Skin of body (tissue), 2 donors: ENCODE measurements around the gene NMUR1. TPM values are rescaled to one million over a fixed set of nuclear protein-coding genes. Genes with fewer than 3 reads are reported as not detected.
A peak's percentile ranks its signal among the peaks of the same experiment; 100 is the strongest.
"Not testable (repeated sequence)": the region's sequence is repeated elsewhere in the genome, so short reads cannot be mapped to it uniquely, and the experiment has no call there.

Experiments
- DNase-seq: peaks from one replicate; lab custom pipeline; 2025; lab: John Stamatoyannopoulos, UW
- total RNA-seq: library from RNA; depleted of rRNA; stranded (reverse); fragments of >200 nt; gene quantifications from one replicate; pipeline ENCODE4 v1.2.3, GENCODE V29; 2014

The NMUR1 gene, protein sequence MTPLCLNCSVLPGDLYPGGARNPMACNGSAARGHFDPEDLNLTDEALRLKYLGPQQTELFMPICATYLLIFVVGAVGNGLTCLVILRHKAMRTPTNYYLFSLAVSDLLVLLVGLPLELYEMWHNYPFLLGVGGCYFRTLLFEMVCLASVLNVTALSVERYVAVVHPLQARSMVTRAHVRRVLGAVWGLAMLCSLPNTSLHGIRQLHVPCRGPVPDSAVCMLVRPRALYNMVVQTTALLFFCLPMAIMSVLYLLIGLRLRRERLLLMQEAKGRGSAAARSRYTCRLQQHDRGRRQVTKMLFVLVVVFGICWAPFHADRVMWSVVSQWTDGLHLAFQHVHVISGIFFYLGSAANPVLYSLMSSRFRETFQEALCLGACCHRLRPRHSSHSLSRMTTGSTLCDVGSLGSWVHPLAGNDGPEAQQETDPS
- total RNA-seq: 0.69 TPM

DNA sequence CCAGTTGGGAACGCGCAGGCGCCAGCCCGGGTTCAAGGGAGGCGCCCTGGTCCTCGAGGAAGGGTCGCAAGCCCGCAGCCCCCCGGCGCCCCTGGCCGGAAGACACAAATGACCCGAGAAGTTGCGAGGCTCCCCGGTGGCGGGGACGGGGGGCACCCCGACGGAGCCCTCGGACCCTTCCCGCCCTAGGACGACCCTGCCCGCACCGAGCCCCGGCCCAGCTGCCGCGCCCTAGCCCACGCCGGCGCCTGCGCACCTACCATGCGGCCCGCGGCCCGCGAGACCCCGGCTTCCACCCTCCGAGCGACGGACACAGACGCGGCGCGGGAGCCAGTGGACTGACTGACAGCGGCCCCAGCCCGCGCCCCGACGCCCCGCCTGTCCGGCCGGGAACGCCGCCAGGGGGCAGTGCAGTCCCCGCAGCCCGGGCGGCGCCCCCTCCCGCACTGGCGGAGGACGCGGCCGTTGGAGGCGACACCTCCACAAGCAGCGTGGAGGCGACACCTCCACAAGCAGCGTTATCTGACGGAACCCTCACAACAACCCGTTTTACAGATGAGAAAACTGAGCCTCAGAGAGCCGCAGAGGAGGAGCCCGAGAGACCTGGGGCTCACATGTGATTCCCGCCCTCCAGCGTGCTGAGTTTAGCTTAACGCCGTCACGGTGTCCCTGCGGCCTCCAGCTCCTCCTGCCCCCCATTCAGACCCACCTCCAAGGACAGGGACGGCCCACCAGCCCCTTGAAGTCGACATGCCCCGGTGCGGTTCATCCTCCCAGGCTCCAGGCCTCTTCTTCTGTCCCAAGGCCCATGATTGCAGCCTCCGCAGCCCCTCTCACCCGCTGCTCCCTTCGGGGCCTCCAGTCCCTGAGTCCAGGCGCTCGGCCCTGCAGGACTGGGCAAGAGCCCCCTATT lies at the start of gene NMUR1:
NMUR1 (minus strand) TSS at position 347 of the 913 bp plus-strand sequence; CDS start at position 263, 84 bp downstream.
- no peak for DNase-seq

DNA sequence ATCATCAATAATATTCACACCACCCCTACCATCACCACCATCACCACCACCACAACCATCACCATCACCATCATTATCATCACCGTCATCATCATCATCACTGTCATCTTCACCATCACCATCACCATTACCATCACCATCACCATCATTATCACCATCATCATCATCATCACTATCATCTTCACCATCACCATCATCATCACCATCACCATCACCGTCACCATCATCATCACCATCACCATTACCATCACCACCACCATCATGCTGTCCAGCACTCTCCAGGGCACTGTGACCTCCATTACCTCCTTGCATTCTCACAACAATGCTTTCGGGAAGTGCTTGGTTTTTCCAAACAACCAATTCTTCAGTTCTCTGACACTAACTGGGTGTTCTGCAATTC lies 49.3 kb upstream of the NMUR1 start:
- DNase-seq: no peak

DNA sequence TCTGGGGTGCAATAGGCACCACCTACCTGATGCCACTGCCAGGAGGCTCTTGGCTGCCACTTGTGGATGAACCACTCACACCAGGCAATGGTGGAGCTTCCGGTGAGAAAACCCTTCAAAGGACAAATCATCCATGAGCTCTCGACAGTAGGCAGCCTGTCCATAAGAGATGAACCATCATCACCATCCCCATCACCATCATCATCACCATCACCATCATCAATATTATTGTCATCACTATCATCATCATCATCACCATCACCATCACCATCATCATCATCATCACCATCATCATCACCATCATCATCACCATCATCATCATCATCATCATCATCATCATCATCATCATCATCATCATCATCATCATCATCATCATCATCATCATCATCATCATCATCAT lies 48.4 kb upstream of the NMUR1 start:
- DNase-seq: not testable (repeated sequence)

DNA sequence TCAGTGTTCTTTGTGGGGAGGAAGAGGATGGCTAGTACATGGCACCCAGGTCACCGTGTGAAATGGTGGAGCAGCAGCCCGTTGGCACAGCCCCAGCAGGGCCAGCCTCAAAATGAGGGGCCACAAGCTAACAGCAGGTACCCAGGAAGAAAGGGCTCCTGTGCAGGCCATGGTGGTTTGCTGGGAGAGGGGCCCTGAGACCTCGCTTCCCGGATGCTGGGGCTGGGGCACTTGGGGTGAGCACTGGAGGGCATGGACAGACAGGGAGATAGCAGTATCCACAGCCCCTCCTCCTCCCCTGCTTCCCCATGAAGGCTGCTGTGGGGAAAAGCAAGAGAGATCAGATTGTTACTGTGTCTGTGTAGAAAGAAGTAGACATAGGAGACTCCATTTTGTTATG lies 46.2 kb upstream of the NMUR1 start:
- DNase-seq: no peak

DNA sequence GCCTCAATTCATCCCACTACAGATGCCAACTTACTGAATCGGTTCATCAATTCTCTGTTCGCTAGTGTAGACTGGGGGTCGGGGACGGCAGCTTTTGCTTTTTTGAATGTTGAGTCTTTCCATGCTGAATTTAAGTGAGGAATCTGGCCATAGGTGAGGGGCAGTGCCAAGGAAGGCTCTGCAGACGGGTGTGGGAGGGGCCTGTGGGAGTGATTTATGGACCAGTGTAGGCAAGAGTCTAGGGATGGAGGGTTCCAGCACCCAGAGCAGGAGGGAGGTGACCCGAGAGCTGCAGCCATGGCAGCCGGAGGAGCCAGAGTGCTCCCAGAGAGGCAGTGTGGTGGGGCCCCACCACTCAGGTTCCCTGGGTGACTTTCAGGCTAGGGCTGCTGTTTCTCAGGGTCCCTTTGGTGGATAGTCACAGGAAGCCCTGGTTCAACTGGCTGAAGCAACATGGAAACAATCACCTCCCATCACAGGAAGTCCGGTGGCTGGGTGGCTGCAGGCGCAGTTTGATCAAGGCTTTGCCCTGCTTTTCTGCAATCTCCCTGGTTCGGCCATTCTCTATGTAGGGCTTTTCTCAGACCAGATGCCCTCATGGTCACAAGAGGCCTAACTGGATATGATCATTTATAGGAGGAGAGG lies 45.5 kb upstream of the NMUR1 start:
- no peak for DNase-seq

DNA sequence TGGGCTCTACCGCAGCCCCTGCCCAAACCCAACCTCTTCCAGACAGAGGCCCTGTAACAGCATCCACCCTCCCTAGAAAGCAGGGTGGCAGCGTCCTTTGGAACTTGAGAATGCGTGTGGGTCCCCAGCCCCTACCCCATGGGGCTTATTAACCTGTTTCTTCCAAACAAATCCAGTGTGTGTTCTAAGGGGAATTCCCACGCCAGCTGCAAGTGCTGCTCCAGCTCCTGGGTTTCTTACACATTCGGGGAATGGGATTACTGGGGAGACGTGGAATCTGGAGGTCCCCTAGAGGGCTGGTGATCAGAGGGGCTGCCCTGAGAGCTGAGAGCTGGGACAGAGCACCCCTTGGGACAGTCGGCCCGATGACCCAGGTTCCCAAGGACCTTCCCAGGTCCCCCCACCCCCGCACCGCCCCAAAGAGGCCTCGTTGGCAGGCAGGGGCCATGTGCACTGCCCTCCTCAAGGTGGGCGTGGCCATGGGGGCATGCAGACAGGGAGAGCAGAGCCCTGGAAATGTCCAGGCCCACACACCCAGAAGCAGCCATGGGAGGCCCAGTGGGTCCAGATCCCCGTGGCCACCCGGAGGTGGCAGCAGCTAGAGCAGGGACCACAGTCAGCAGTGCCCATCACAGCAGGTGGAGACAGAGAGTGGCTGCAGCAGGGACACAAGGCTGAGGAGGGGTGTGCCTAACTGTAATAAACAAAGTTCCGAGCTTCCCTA lies 43.6 kb upstream of the NMUR1 start:
- no peak for DNase-seq

DNA sequence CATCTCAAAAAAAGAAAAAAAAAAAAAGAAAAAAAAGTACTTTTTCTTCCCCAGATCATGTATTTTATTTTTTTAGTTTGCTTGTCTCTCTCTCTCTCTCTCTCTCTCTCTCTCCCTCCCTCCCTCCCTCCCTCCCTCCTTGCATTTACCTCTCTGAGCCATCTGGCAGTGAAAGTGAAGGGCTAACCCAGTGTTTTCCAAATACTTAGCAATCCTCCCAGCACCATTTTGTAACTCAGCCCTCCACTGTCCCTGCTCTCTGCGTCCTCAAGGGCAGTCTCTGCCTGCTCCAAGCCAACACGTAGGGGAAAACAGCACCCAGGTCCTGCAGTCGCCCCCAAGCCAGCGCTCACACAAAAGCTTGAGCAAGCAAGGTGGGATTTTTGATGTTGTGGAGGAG lies 42.9 kb upstream of the NMUR1 start:
- DNase-seq: no peak

DNA sequence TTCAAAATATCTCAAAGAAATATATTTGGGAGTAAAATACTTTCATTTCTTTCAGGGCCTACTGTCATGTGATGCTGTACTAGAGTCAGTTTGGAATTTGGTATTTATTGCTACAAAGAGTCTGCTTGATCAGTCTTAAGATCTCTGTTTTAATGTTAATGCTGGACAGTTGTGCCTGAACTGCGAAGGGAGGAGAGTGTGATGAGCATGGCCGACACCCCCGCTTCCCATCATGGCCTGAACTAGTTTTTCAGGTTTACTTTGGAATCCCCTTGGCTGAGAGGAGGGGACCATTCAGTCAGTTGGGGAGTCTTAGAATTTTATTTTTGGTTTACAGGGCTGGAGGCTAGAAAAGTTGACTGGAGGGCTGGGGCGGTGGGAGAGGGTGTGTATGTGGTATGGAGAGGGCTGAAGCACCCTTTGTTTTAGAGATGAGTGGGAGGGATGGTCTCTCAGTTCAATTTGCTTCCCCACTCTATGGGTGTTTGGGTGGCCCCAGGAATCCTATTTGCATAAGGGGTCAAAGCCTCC lies 41.5 kb upstream of the NMUR1 start:
- DNase-seq: no peak

DNA sequence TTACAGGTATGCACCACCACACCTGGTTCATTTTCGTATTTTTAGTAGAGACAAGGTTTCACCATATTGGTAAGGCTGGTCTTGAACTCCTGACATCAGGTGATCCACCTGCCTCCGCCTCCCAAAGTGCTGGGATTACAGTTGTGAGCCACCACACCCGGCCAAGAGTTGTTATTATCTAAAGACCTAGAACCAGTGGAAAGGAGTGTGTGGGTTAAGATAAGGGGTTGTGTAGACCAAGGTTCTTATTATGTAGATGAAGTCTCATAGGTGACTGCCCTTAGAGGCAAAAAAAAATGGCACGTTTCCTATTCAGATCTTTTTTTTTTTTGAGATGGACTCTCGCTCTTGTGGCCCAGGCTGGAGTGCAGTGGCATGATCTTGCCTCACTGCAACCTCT lies 40.7 kb upstream of the NMUR1 start:
- DNase-seq: not testable (repeated sequence)

DNA sequence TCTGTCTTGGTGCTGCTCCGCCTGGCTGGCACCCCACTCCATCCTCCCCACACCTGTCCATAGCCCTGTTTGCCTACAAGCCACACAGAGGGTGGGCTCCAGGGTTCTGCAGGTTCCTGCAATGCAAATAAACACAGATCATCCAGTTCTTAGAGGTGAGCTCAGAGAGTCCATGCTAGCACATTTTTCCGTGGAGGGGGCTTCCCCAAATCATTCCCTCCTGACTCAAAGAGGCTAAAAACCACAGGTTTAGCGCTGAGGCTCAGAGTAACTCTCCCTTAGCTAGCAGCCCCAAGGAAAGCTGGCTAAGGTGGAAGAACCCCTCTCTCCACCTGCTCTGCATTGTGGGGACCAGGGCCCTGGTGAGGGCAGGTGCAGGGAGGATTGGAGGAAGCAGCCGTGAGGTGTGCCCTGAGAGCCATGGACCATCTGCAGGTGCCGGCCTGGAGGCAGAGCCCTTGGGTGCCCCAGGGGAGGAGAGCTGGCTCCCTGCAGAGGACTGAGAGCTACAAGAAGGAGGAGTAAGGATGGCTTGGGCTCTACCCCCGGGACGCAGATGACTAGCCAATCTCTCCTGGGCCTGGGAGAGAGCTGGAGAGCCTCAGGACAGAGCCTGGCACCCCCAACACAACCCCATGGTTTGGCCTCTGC lies 38.7 kb upstream of the NMUR1 start:
- no peak for DNase-seq

DNA sequence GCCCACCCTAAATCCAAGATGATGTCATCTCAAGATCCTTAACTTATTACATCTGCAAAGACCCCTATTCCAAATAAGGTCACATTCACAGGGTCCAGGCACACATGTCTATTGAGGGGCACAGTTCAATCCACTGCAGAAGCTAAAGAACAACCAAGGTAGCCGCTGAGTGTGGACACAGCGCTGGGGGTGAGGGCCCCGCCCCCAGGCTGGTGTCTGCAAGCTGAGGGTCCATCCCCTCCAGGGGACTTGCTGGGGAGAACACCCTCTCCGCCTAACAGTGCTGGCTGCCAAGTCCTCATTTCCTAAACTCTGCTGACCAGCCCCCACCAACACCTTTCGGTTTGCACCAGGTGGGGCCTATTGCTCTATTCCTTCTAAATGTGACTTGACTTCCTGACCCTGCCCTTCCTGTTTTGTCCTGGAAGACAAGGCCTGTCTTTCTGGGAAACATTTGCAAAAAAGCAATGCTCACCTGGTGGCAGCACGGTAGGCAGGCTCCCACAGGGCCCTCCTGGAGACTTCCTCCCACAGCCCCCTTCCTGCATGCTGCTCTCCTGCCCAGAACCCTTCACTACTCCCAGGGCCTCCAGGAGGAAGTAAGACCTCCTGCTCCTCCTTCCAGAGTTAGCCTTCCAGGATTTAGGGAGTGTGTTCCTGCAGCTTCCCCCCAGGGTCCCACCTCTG lies 38.0 kb upstream of the NMUR1 start:
- no peak for DNase-seq

DNA sequence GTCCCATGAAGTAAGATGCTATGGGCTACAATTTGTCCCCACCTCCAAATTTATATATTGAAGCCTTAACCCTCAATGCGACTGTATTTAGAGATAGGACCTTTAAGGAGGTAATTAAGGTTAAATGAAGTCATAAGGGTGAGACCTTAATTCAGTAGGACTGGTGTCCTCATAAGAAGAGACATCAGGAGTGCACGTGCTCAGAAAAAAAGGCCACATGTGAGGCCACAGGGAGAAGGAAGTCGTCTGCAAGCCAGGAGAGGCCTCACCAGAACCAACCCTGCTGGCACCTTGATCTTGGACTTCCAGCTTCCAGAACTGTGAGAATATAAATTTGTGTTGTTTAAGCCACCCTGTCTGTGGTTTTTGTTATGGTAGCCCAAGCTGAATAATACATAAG lies 36.9 kb upstream of the NMUR1 start:
- no peak for DNase-seq

DNA sequence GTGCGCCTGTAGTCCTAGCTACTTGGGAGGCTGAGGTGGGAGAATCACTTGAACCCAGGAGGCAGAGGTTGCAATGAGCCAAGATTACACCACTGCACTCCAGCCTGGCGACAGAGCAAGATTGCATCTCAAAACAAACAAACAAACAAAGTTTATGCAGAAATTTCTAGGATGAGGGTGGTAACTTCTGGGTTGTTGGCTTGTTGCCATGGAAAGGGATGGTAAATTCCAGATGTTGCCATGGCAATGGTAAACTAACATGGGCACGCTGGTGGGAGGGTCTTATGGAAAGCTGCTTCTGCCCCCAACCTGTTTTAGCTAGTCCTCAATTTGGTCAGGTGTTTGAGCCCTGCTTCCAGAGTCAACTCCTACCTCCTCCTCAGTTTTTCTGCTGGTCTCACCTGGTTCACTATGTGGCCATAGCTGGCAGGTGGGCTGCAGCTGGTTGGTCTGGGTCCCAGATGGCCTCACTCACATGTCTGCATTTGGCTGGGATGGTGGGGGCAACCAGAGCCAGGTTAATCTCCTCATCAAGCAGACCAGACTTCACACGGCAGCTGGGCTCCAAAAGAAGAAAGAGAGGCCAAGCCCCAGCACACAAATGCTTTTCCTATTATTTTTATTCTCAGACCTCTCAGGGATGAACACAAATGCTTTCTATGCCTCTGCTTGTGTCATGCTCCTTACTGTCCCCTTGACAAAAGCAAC lies 35.8 kb upstream of the NMUR1 start:
- DNase-seq: no peak

DNA sequence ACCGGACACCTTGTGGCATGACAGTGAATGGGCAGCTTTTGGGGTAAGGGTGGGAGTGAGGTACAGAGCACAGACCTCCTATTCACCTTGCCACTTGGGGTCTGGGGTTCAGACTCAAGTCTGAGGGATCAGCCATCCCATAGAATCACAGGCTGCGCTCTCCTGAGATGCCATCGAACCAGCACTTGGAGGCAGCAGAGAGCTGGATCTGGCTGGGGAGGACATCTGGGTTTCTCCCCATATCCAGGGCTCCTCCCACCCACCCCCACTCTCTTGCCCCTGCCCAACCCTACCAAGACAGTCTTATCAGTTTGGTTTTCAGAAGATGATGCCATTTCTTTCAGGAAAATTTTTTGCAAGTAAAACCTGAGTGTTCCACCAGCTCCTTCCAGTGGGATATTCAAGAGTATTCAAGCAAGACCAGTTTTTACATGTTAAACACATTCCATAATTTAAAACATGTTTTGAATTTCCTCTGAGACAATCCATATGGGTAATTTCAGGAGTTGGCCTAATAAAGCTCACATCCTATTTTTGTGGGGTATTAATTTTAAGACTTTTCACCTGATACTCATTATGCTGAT lies 33.2 kb upstream of the NMUR1 start:
- peak; percentile 41 for DNase-seq

DNA sequence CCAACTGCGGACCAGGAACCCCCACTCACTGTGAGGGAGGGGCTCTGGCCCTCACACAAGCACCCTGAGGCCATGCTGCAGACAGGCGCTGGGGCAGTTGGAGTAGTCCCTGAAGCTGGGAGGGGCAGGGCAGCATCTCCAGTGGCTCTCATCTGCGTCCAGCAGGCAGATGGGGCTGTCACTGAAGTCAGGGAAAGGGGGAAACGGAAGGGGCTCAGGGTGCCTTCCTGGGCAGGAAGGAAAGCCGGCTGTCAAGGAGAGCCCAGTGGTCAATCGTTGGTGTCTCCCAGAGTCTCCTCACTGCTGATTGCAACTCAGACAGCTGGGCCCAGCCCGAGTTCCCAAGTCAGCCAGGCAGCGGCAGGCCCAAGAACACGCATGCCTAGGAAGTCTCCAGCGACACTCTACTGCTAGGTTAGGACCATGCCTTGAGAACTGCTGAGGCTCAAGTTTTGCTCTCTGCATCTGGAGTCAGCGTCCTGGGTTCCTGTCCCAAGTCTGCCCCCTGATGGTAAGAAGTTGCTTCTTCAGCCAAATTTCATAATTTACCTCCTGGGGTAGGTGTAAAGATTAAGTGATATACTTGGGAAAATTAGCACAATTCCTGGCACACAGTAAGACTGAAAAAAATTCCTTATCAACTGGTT lies 27.4 kb upstream of the NMUR1 start:
- peak; percentile 82 for DNase-seq

DNA sequence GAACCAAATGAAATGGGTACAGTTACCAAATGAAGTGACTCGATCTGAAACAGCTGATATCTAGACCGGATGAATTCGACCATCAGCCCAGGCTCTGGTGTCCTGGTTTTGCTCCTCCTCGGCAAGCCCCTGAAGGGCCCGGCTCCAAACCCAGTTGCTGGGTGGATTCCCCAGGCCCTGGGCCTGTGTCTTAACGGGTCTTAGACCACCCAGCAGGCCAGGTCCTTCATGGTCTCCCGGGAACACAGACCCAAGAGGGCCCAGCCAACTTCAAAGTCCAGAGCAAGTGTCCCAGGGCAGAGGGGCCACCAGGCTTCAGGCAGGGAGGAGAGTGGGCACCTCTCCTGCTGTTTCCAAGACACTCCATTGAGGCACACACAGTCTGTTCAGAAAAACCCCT lies 26.7 kb upstream of the NMUR1 start:
- no peak for DNase-seq

DNA sequence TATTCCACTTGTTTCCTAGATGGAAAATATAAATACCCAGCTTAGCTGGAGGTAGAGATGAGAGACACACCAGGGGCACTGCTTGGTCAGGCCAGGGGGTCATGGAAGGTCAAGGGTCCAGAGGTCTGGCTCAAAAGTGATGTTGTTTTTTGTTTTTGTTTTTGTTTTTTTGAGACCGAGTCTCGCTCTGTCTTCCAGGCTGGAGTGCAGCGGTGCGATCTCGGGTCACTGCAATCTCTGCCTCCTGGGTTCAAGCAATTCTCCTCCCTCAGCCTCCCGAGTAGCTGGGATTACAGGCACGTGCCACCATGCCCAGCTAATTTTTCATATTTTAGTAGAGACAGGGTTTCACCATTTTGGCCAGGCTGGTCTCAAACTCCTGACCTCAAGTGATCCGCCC lies 26.3 kb upstream of the NMUR1 start:
- DNase-seq: not testable (repeated sequence)
